Sigmoid colon (tissue), 7 donors: Measurements from ENCODE around the gene SLC16A6. TPM values are rescaled to one million over a fixed set of nuclear protein-coding genes. Genes with fewer than 3 reads are reported as not detected.

Experiments
- polyA plus RNA-seq, 3 donors: library from polyadenylated mRNA; stranded (reverse); fragments of 200-250 nt; gene quantifications; one replicate each; pipeline ENCODE4 v1.2.3, GENCODE V29; 2013
- total RNA-seq, 4 donors: library from RNA; depleted of rRNA; stranded (reverse); fragments of >200 nt; gene quantifications; one replicate each; pipeline ENCODE4 v1.1.0, GENCODE V29; 2016
- donor health status: healthy with polysubstance abuse.
- donor health status: Bipolar disorder and iron deficiency.
- donor health status: healthy.

Gene SLC16A6
- total and polyA plus RNA-seq, 7 donors: 0.14 to 2.1 (median 0.67) TPM; not detected in 4

Other genes with a start within 250 kb of the SLC16A6 start
- gene AMZ2, start 43.1 kb downstream of the SLC16A6 start, total RNA-seq: 10 to 100 TPM; 55.9 to 80.1 (median 62.8) TPM
- gene AMZ2, start 43.1 kb downstream of the SLC16A6 start, polyA plus RNA-seq: 10 to 100 TPM; 30.8 to 34.7 (median 34.2) TPM
- 1 to 10 TPM; 1.5 to 3.0 (median 2.0) TPM for gene ARSG, start 368 bp upstream of the SLC16A6 start, total RNA-seq
- 1 to 10 TPM in 1 of 3 donors, under 1 TPM in 2; under 0.01 to 2.0 (median 0.69) TPM for gene ARSG, start 368 bp upstream of the SLC16A6 start, polyA plus RNA-seq
- gene WIPI1, start 166.4 kb upstream of the SLC16A6 start, total RNA-seq: 10 to 100 TPM; 18.9 to 28.5 (median 22.3) TPM
- gene WIPI1, start 166.4 kb upstream of the SLC16A6 start, polyA plus RNA-seq: 10 to 100 TPM; 63.2 to 78.8 (median 78.1) TPM
- 100 to 1,000 TPM; 206 to 268 (median 230) TPM for gene PRKAR1A, start 221.3 kb upstream of the SLC16A6 start, total RNA-seq
- gene PRKAR1A, start 221.3 kb upstream of the SLC16A6 start, polyA plus RNA-seq: 10 to 100 TPM; 53.6 to 68.3 (median 57.1) TPM